Measurements from ENCODE around the gene ALOX15B. TPM values are rescaled to one million over a fixed set of nuclear protein-coding genes. Genes with fewer than 3 reads are reported as not detected.

Gene ALOX15B
- total and polyA plus RNA-seq, 4 donors, result 0.16 to 1.0 (median 0.56) TPM

GRCh38 chr17:8091033-8091687, 52.3 kb downstream of the ALOX15B start:
- no peak overlapping the region for H3K4me3 ChIP-seq (ENCODE audit: low read depth in 1 of 3, low read length in 3 of 3)
- WGBS, result 46% methylated on average over 9 of the region's 9 CpGs

GRCh38 chr17:8095361-8095760, 56.5 kb downstream of the ALOX15B start:
- DNase-seq (ENCODE audit: low spot score), result no peak
- Histone ChIP-seq H3K4me3 (ENCODE audit: low read depth in 1 of 3, low read length in 3 of 3) (no peak overlapping the region), H3K9me3 (ENCODE audit: control insufficient read depth in 4 of 4, low read length in 3 of 4) (no peaks in the 10 kb centered on the region), H3K27ac (ENCODE audit: low read depth in 1 of 2, low read length in 2 of 2) (no peak overlapping the region), H3K27me3 (ENCODE audit: control insufficient read depth in 4 of 4, insufficient read depth in 4 of 4, low read length in 3 of 4) (peaks cover 0 to 12% (median under 1%) of the 10 kb centered on the region in 4 donors), H3K9ac (ENCODE audit: low read depth in 1 of 2, low read length in 2 of 2) (no peak overlapping the region), H3K4me1 (ENCODE audit: control insufficient read depth in 4 of 4, insufficient read depth in 4 of 4, low read length in 3 of 4) (no peaks in the 10 kb centered on the region), H3K36me3 (ENCODE audit: control insufficient read depth in 4 of 4, insufficient read depth in 3 of 4, low read depth in 1 of 4, low read length in 3 of 4) (no peaks in the 10 kb centered on the region)
- WGBS, result 63% methylated on average over 6 of the region's 6 CpGs
- no peak for TF ChIP-seq RAD21 (IDR thresholded peaks at IDR 0.05)
- no peak for TF ChIP-seq SP1 (IDR thresholded peaks at IDR 0.05)
- TF ChIP-seq HNF4A (conservative IDR thresholded peaks at IDR 0.05), result no peak
- no peak for TF ChIP-seq GABPA (IDR thresholded peaks at IDR 0.05 in 1 of 2, conservative IDR thresholded peaks at IDR 0.05 in 1 of 2)
- no peak for TF ChIP-seq FOXA1 (IDR thresholded peaks at IDR 0.05)
- no peak for TF ChIP-seq MAX (IDR thresholded peaks at IDR 0.05)

More at GRCh38 chr17:8091033-8091687, 52.3 kb downstream of the ALOX15B start:
- Histone ChIP-seq H3K9me3 (ENCODE audit: control insufficient read depth in 4 of 4, low read length in 3 of 4) (no peaks in the 10 kb centered on the region), H3K27me3 (ENCODE audit: control insufficient read depth in 4 of 4, insufficient read depth in 4 of 4, low read length in 3 of 4) (peaks cover 0 to 14% (median 4%) of the 10 kb centered on the region in 4 donors), H3K36me3 (ENCODE audit: control insufficient read depth in 4 of 4, insufficient read depth in 3 of 4, low read depth in 1 of 4, low read length in 3 of 4) (no peaks in the 10 kb centered on the region), H3K9ac (ENCODE audit: low read depth in 1 of 2, low read length in 2 of 2) (no peak overlapping the region), H3K4me1 (ENCODE audit: control insufficient read depth in 4 of 4, insufficient read depth in 4 of 4, low read length in 3 of 4) (no peaks in the 10 kb centered on the region), H3K27ac (ENCODE audit: low read depth in 1 of 2, low read length in 2 of 2) (no peak overlapping the region)
- TF ChIP-seq RAD21 (IDR thresholded peaks at IDR 0.05) (no peak), HNF4A (conservative IDR thresholded peaks at IDR 0.05) (no peak), HNF4G (IDR thresholded peaks at IDR 0.05) (no peak), FOXA2 (IDR thresholded peaks at IDR 0.05) (no peak), SP1 (IDR thresholded peaks at IDR 0.05) (no peak), YY1 (IDR thresholded peaks at IDR 0.05) (no peak), RXRA (IDR thresholded peaks at IDR 0.05) (no peak), MAX (IDR thresholded peaks at IDR 0.05) (no peak), ZBTB33 (IDR thresholded peaks at IDR 0.05) (no peak), CTCF (IDR thresholded peaks at IDR 0.05; ENCODE audit: low read depth, low read length, missing input control) (no peak)
- DNase-seq (ENCODE audit: low spot score), result no peak

- Histone ChIP-seq H3K4me1 (ENCODE audit: control insufficient read depth in 4 of 4, insufficient read depth in 4 of 4, low read length in 3 of 4) (no peaks in the 10 kb centered on the region), H3K27ac (ENCODE audit: low read depth in 1 of 2, low read length in 2 of 2) (no peak overlapping the region), H3K27me3 (ENCODE audit: control insufficient read depth in 4 of 4, insufficient read depth in 4 of 4, low read length in 3 of 4) (peaks cover 0 to 11% (median under 1%) of the 10 kb centered on the region in 4 donors), H3K9me3 (ENCODE audit: control insufficient read depth in 4 of 4, low read length in 3 of 4) (no peaks in the 10 kb centered on the region), H3K9ac (ENCODE audit: low read depth in 1 of 2, low read length in 2 of 2) (no peak overlapping the region), H3K4me3 (ENCODE audit: low read depth in 1 of 3, low read length in 3 of 3) (no peak overlapping the region), H3K36me3 (ENCODE audit: control insufficient read depth in 4 of 4, insufficient read depth in 3 of 4, low read depth in 1 of 4, low read length in 3 of 4) (no peaks in the 10 kb centered on the region)
- 82% methylated on average over 8 of the region's 8 CpGs for WGBS
- DNase-seq (ENCODE audit: low spot score), result no peak
- TF ChIP-seq MAX (IDR thresholded peaks at IDR 0.05), result no peak
- no peak for TF ChIP-seq RXRA (IDR thresholded peaks at IDR 0.05)
- TF ChIP-seq YY1 (IDR thresholded peaks at IDR 0.05), result no peak
- no peak for TF ChIP-seq RAD21 (IDR thresholded peaks at IDR 0.05)
- no peak for TF ChIP-seq NR2F2 (IDR thresholded peaks at IDR 0.05)
- TF ChIP-seq SP1 (IDR thresholded peaks at IDR 0.05), result no peak
- TF ChIP-seq HNF4G (IDR thresholded peaks at IDR 0.05), result no peak
- TF ChIP-seq GABPA (IDR thresholded peaks at IDR 0.05 in 1 of 2, conservative IDR thresholded peaks at IDR 0.05 in 1 of 2), result no peak
- no peak for TF ChIP-seq REST (IDR thresholded peaks at IDR 0.05)
- no peak for TF ChIP-seq EGR1 (IDR thresholded peaks at IDR 0.05; ENCODE audit: low read depth in 2 of 2)
- no peak for TF ChIP-seq CTCF (IDR thresholded peaks at IDR 0.05; ENCODE audit: low read depth, low read length, missing input control)
These were observed 57.7 kb downstream of the ALOX15B start for GRCh38 chr17:8096541-8096940.

Data from liver (tissue), 9 donors.